AG04449 (cell line): Measurements from ENCODE around the gene FPR1.

Source experiments
- CTCF ChIA-PET: fragments of 350-600 bp; formaldehyde crosslinking; extraction: SDS; loops from one replicate; lab custom pipeline; 2021; ENCODE audit warnings: antibody characterized with exemption; lab: Yijun Ruan, JAX
- POLR2A ChIA-PET: fragments of 400-600, 350-600 bp; formaldehyde crosslinking; extraction: SDS; loops from one replicate; lab custom pipeline; 2020; ENCODE audit warnings: antibody characterized with exemption, inconsistent platforms; lab: Yijun Ruan, JAX
- DNase-seq: peaks from one replicate; pipeline ENCODE4 v3.0.0-alpha.2; 2010; ENCODE audit warnings: low read depth, low spot score
- H3K4me3 ChIP-seq: 2 replicates; pipeline ENCODE4 v1.5.1; 2011; ENCODE audit warnings: low read depth, mild to moderate bottlenecking, control low read depth, low read length
- CTCF ChIP-seq: IDR thresholded peaks from one replicate; pipeline ENCODE4 v1.5.1; 2011; ENCODE audit warnings: mild to moderate bottlenecking, moderate library complexity, low read length, control low read depth, inconsistent platforms; ENCODE audit not compliant: insufficient read depth; ENCODE audit errors: missing control alignments

Gene FPR1

GRCh38 chr19:51708811-51709210 lies 42.9 kb downstream of the FPR1 start:
- TF ChIP-seq CTCF: no peak
- CTCF ChIA-PET: no interaction called here
- no peak for DNase-seq
- H3K4me3 ChIP-seq: no peak overlapping the region
- POLR2A ChIA-PET: no interaction called here

- CTCF ChIA-PET: interaction anchor here (1.3 to 1.7 kb wide), 2 partner anchors 45 to 70 kb away, joined by 4 read pairs; no protein-coding TSS in a partner anchor
- no peak for TF ChIP-seq CTCF
- no peak overlapping the region for H3K4me3 ChIP-seq
- POLR2A ChIA-PET: no interaction called here
- DNase-seq: no peak
These were observed 44.8 kb downstream of the FPR1 start for GRCh38 chr19:51706885-51707284.

GRCh38 chr19:51706296-51706695 lies 45.4 kb downstream of the FPR1 start:
- DNase-seq: no peak
- H3K4me3 ChIP-seq: no peak overlapping the region
- no peak for TF ChIP-seq CTCF
- CTCF ChIA-PET: interaction anchor here (1.3 to 1.7 kb wide), 2 partner anchors 45 to 71 kb away, joined by 4 read pairs; no protein-coding TSS in a partner anchor
- POLR2A ChIA-PET: no interaction called here

- no peak for TF ChIP-seq CTCF
- peak overlapping the region; percentile 67 for H3K4me3 ChIP-seq
- ChIA-PET POLR2A (interaction anchor here (1.0 to 1.3 kb wide), 4 partner anchors 10 to 48 kb away, joined by 3 to 8 read pairs (median 3); no protein-coding TSS in a partner anchor), CTCF (interaction anchor here (0.8 to 1.9 kb wide), 5 partner anchors 9 to 73 kb away, joined by 3 to 8 read pairs (median 4); no protein-coding TSS in a partner anchor)
- no peak for DNase-seq
These were observed 47.1 kb downstream of the FPR1 start for GRCh38 chr19:51704626-51705025.

- TF ChIP-seq CTCF: peak; percentile 60
- peak; percentile 53 for DNase-seq
- CTCF ChIA-PET: interaction anchor here (0.7 to 1.9 kb wide), 6 partner anchors 8 to 74 kb away, joined by 3 to 8 read pairs (median 4); no protein-coding TSS in a partner anchor
- POLR2A ChIA-PET: interaction anchor here (0.9 to 1.3 kb wide), 7 partner anchors 9 to 47 kb away, joined by 3 to 8 read pairs (median 3); partner anchors contain the start of gene SPACA6
- H3K4me3 ChIP-seq: peak overlapping the region; percentile 67
These were observed 47.8 kb downstream of the FPR1 start for GRCh38 chr19:51703575-51704515.
